ENCODE data around the gene EBF4. TPM values are rescaled to one million over a fixed set of nuclear protein-coding genes. Genes with fewer than 3 reads are reported as not detected.

The EBF4 gene
- polyA plus RNA-seq, 3 donors = 0.12 TPM; not detected in 2

DNA sequence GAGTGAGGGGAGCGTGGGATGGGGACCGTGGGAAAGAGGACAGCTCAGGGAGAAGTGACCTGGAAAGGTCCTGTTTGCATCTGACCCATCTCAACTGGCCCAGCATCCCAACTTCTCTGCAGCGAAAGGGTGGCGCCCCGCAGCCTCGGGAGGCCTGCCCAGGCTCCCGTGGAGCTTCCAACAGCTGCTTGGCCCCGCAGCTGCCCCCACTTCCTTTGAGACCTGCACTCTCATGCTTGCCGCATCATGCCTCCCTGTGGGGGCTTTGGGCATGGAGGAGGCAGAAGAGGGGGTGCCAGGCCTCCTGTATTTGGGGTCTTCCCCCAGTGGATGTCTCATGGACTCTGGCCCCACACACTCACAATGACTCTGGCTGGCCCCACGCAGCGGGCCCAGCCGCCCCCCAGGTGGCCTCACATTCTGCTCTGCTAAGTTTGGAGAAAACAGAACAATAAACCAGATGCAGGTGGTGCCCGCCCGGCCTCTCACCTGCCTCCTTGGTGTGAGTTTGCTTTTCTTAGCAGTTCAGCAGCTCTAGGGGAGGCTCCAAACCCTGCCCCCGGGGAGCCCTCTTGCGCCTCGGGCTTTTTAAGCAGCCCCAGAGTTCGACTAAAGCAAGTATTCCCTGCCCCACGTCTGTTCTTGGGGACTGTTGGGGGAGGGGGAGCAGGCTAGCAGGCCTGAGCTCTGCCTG lies 67.2 kb downstream of the EBF4 start:
- H3K4me2 ChIP-seq (replicated peaks; ENCODE audit: extremely low read depth, low read length, poor library complexity, severe bottlenecking) = no peak overlapping the region
- H3K27me3 Mint-ChIP-seq (ENCODE audit: low read depth in 3 of 3) = peaks cover 18 to 28% (median 18%) of the 10 kb centered on the region in 3 donors
- H3K4me1 Mint-ChIP-seq = no peaks in the 10 kb centered on the region
- intact Hi-C loops (cut with micrococcal nuclease) = no loop called here
- WGBS (ENCODE audit: insufficient coverage) = 75% methylated on average over 11 of the region's 19 CpGs
- H3K9me3 Mint-ChIP-seq = peaks cover 0 to 5% (median 0%) of the 10 kb centered on the region in 7 donors
- no peak for DNase-seq
- no peaks in the 10 kb centered on the region for H4K20me1 ChIP-seq (ENCODE audit: insufficient read depth, low read length)
- no peak overlapping the region for H3K4me3 ChIP-seq (replicated peaks in 1 of 3; ENCODE audit: low read depth in 2 of 3, low read length in 3 of 3)
- no peak overlapping the region for H3K4me3 Mint-ChIP-seq
- no peaks in the 10 kb centered on the region for H3K9me3 ChIP-seq (replicated peaks in 1 of 2; ENCODE audit: control insufficient read depth in 1 of 2, insufficient read depth in 1 of 2, low read length in 2 of 2)
- no peak overlapping the region for H3K9ac ChIP-seq (ENCODE audit: insufficient read depth, low read length, poor library complexity, severe bottlenecking)
- H3K36me3 ChIP-seq (replicated peaks in 1 of 2; ENCODE audit: control insufficient read depth in 1 of 2, insufficient read depth in 2 of 2, low read length in 2 of 2) = no peaks in the 10 kb centered on the region
- peaks cover 0 to 14% of the 10 kb centered on the region in 2 donors for H3K27me3 ChIP-seq (ENCODE audit: control insufficient read depth in 2 of 2, insufficient read depth in 2 of 2, low read length in 2 of 2)
- H3K36me3 Mint-ChIP-seq = no peaks in the 10 kb centered on the region
- H3K4me1 ChIP-seq (ENCODE audit: control insufficient read depth in 1 of 2, insufficient read depth in 2 of 2, low read length in 2 of 2) = no peaks in the 10 kb centered on the region
- no peak overlapping the region for H3K27ac Mint-ChIP-seq
- TF ChIP-seq, protein P1, sequence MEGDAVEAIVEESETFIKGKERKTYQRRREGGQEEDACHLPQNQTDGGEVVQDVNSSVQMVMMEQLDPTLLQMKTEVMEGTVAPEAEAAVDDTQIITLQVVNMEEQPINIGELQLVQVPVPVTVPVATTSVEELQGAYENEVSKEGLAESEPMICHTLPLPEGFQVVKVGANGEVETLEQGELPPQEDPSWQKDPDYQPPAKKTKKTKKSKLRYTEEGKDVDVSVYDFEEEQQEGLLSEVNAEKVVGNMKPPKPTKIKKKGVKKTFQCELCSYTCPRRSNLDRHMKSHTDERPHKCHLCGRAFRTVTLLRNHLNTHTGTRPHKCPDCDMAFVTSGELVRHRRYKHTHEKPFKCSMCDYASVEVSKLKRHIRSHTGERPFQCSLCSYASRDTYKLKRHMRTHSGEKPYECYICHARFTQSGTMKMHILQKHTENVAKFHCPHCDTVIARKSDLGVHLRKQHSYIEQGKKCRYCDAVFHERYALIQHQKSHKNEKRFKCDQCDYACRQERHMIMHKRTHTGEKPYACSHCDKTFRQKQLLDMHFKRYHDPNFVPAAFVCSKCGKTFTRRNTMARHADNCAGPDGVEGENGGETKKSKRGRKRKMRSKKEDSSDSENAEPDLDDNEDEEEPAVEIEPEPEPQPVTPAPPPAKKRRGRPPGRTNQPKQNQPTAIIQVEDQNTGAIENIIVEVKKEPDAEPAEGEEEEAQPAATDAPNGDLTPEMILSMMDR (IDR thresholded peaks at IDR 0.05) = no peak
- no peak overlapping the region for H2AFZ ChIP-seq (ENCODE audit: insufficient read depth, low read depth, low read length, poor library complexity, severe bottlenecking)
- no peaks in the 10 kb centered on the region for H3K79me2 ChIP-seq (ENCODE audit: insufficient read depth, low read length)
- H3K27ac ChIP-seq (ENCODE audit: low read depth in 1 of 2, low read length in 2 of 2) = no peak overlapping the region

DNA sequence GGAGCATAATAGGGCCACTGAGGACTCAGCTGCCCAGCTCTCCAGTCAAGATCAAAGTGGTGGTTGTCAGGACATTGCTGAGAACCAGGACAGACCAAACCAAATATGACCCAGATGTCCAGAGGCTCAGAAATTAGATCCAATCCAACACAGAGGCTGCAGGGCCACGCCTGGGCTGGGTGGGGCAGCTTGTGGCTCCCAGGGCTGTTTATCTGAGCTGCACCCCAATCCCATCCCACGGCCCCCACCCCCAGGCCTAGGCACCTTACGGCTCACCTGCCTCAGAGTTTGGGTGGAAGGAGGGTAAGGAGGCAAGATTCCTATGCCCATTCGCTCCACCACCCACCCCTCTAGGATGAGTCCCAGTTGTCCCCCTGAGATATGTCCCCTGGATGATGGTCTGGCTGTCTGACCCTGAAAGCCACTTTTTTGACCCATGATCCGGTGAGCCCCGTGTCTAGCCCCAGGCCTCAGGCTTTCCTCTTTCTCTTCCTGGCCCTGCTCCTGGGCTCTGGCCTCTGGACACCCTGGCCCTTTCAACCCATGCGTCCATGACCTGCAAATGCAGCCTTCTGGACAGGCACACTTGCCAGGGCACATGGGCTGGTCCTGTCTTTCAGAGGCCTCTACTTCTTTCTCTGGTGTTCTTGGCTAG lies 67.8 kb downstream of the EBF4 start:
- Histone ChIP-seq H3K9ac (ENCODE audit: insufficient read depth, low read length, poor library complexity, severe bottlenecking) (no peak overlapping the region), H4K20me1 (ENCODE audit: insufficient read depth, low read length) (no peaks in the 10 kb centered on the region), H3K79me2 (ENCODE audit: insufficient read depth, low read length) (no peaks in the 10 kb centered on the region), H3K4me3 (replicated peaks in 1 of 3; ENCODE audit: low read depth in 2 of 3, low read length in 3 of 3) (no peak overlapping the region), H3K9me3 (replicated peaks in 1 of 2; ENCODE audit: control insufficient read depth in 1 of 2, insufficient read depth in 1 of 2, low read length in 2 of 2) (no peaks in the 10 kb centered on the region), H3K4me2 (replicated peaks; ENCODE audit: extremely low read depth, low read length, poor library complexity, severe bottlenecking) (no peak overlapping the region), H3K4me1 (ENCODE audit: control insufficient read depth in 1 of 2, insufficient read depth in 2 of 2, low read length in 2 of 2) (no peaks in the 10 kb centered on the region), H3K27me3 (ENCODE audit: control insufficient read depth in 2 of 2, insufficient read depth in 2 of 2, low read length in 2 of 2) (peaks cover 0 to 9% of the 10 kb centered on the region in 2 donors), H2AFZ (ENCODE audit: insufficient read depth, low read depth, low read length, poor library complexity, severe bottlenecking) (no peak overlapping the region), H3K36me3 (replicated peaks in 1 of 2; ENCODE audit: control insufficient read depth in 1 of 2, insufficient read depth in 2 of 2, low read length in 2 of 2) (no peaks in the 10 kb centered on the region), H3K27ac (ENCODE audit: low read depth in 1 of 2, low read length in 2 of 2) (no peak overlapping the region)
- H3K27ac Mint-ChIP-seq = no peak overlapping the region
- H3K9me3 Mint-ChIP-seq = peaks cover 0 to 5% (median 0%) of the 10 kb centered on the region in 7 donors
- intact Hi-C loops (cut with micrococcal nuclease) = no loop called here
- 90% methylated on average over 4 of the region's 7 CpGs for WGBS (ENCODE audit: insufficient coverage)
- no peaks in the 10 kb centered on the region for H3K36me3 Mint-ChIP-seq
- H3K4me1 Mint-ChIP-seq = no peaks in the 10 kb centered on the region
- TF ChIP-seq, protein P1 (IDR thresholded peaks at IDR 0.05) = no peak
- no peak for DNase-seq
- H3K27me3 Mint-ChIP-seq (ENCODE audit: low read depth in 3 of 3) = peaks cover 12 to 22% (median 13%) of the 10 kb centered on the region in 3 donors
- H3K4me3 Mint-ChIP-seq = no peak overlapping the region
